HG02970 (cell line): ENCODE data around the gene TMEM115.
"Not testable (repeated sequence)": the region's sequence is repeated elsewhere in the genome, so short reads cannot be mapped to it uniquely, and the experiment has no call there.

Source experiments
- ATAC-seq: cut with Tn5 transposase; IDR thresholded peaks from one replicate; pipeline ENCODE4 v1.9.1; 2021; ENCODE audit warnings: mild to moderate bottlenecking, moderate library complexity, moderate number of reproducible peaks; ENCODE audit not compliant: unreplicated experiment, low FRiP score

The TMEM115 gene

GRCh38 chr3:50319894-50320625, 39.3 kb downstream of the TMEM115 start:
- ATAC-seq: no peak

- no peak for ATAC-seq
Measured at GRCh38 chr3:50319181-50319893, 40.0 kb downstream of the TMEM115 start.

- ATAC-seq: no peak
Measured at GRCh38 chr3:50318615-50319014, 40.7 kb downstream of the TMEM115 start.

- no peak for ATAC-seq
Measured at GRCh38 chr3:50318163-50318562, 41.2 kb downstream of the TMEM115 start.

GRCh38 chr3:50317300-50317699, 42.0 kb downstream of the TMEM115 start:
- no peak for ATAC-seq

GRCh38 chr3:50316657-50317242, 42.6 kb downstream of the TMEM115 start:
- no peak for ATAC-seq

- ATAC-seq: no peak
Measured at GRCh38 chr3:50314816-50315215, 44.5 kb downstream of the TMEM115 start.

- no peak for ATAC-seq
Measured at GRCh38 chr3:50314342-50314741, 45.0 kb downstream of the TMEM115 start.

GRCh38 chr3:50312041-50312440, 47.3 kb downstream of the TMEM115 start:
- ATAC-seq: not testable (repeated sequence)
